ENCODE results near the gene HAL. TPM values are rescaled to one million over a fixed set of nuclear protein-coding genes. Genes with fewer than 3 reads are reported as not detected.
A peak's percentile ranks its signal among the peaks of the same experiment; 100 is the strongest.

HAL gene
- polyA plus RNA-seq, 2 of the 4 experiments (the other 2 are of a cell fraction) = 0.22 to 0.43 TPM

GRCh38 chr12:95942524-95943329 is 53.4 kb downstream of the HAL start, which contains the start of gene CCDC38 (continued):
- 0 out of 2 replicates have a peak, but pooled peaks have one; percentile 43 for TF ChIP-seq TP53 (CRISPR knock-in tag; IDR thresholded peaks at IDR 0.05)
- TF ChIP-seq POLR2A (IDR thresholded peaks at IDR 0.05; ENCODE audit: low read length) = peak; percentile 79
- no peak for TF ChIP-seq EHMT2 (IDR thresholded peaks at IDR 0.05; ENCODE audit: low read depth)
- no peak for TF ChIP-seq MYC (IDR thresholded peaks at IDR 0.05; ENCODE audit: borderline replicate concordance, low read length)
- TF ChIP-seq RARB (CRISPR knock-in tag; IDR thresholded peaks at IDR 0.05) = no peak
- no peak for TF ChIP-seq ZNF302 (CRISPR knock-in tag; IDR thresholded peaks at IDR 0.05)
- TF ChIP-seq JUNB (IDR thresholded peaks at IDR 0.05) = no peak
- TF ChIP-seq CHD2 (IDR thresholded peaks at IDR 0.05; ENCODE audit: low read length, partially characterized antibody) = no peak
- no peak for TF ChIP-seq ESRRA (IDR thresholded peaks at IDR 0.05; ENCODE audit: borderline replicate concordance, low read length)
- no peak for TF ChIP-seq REST (IDR thresholded peaks at IDR 0.05)
- TF ChIP-seq CBX8 (IDR thresholded peaks at IDR 0.05) = no peak
- TF ChIP-seq RNF2 (IDR thresholded peaks at IDR 0.05; ENCODE audit: borderline replicate concordance, low read depth) = no peak
- TF ChIP-seq ZC3H11A (IDR thresholded peaks at IDR 0.05) = no peak
- no peak for TF ChIP-seq MAFK (IDR thresholded peaks at IDR 0.05; ENCODE audit: partially characterized antibody)
- TF ChIP-seq HEYL (CRISPR knock-in tag; IDR thresholded peaks at IDR 0.05) = no peak
- no peak for TF ChIP-seq HOXA7 (CRISPR knock-in tag; IDR thresholded peaks at IDR 0.05)
- peak; percentile 58; the same call in 1 of the 2 replicates for TF ChIP-seq HMGXB4 (CRISPR knock-in tag; IDR thresholded peaks at IDR 0.05; ENCODE audit: borderline replicate concordance)
- peak; percentile 77 to 91; a peak in 4 of 5 replicates for TF ChIP-seq JUN (IDR thresholded peaks at IDR 0.05)
- no peak for TF ChIP-seq EP300 (IDR thresholded peaks at IDR 0.05)
- TF ChIP-seq NPAS2 (CRISPR knock-in tag; IDR thresholded peaks at IDR 0.05; ENCODE audit: borderline replicate concordance) = no peak
- TF ChIP-seq CHD4 (IDR thresholded peaks at IDR 0.05; ENCODE audit: borderline replicate concordance) = no peak
- peak in 1 of 2 experiments; percentile 18; a peak in 1 of 4 replicates for TF ChIP-seq CEBPB (IDR thresholded peaks at IDR 0.05)
- TF ChIP-seq FOSL2 (IDR thresholded peaks at IDR 0.05) = no peak
- no peak for TF ChIP-seq FOSL2 (CRISPR knock-in tag; IDR thresholded peaks at IDR 0.05)
- TF ChIP-seq NR3C1 (IDR thresholded peaks at IDR 0.05) = no peak
- TF ChIP-seq HDAC2 (IDR thresholded peaks at IDR 0.05) = no peak
- peak; percentile 48; the same call in 1 of the 2 replicates for TF ChIP-seq E2F6 (IDR thresholded peaks at IDR 0.05; ENCODE audit: borderline replicate concordance, low read depth)
- TF ChIP-seq HOXB13 (CRISPR knock-in tag; IDR thresholded peaks at IDR 0.05; ENCODE audit: low read depth) = no peak
- peak; percentile 55; the same call in 1 of the 2 replicates for TF ChIP-seq MAX (IDR thresholded peaks at IDR 0.05)
- no peak for TF ChIP-seq FOXS1 (CRISPR knock-in tag; IDR thresholded peaks at IDR 0.05)
- no peak for TF ChIP-seq ELK1 (IDR thresholded peaks at IDR 0.05; ENCODE audit: low read depth, low read length)
- TF ChIP-seq RFX5 (IDR thresholded peaks at IDR 0.05) = no peak
- TF ChIP-seq SREBF2 (IDR thresholded peaks at IDR 0.05) = no peak
- no peak; a peak in 1 of 5 replicates for TF ChIP-seq RAD21 (conservative IDR thresholded peaks at IDR 0.05 in 1 of 2, IDR thresholded peaks at IDR 0.05 in 1 of 2)
- TF ChIP-seq HOXB5 (CRISPR knock-in tag; IDR thresholded peaks at IDR 0.05) = no peak
- 0 out of 2 replicates have a peak, but pooled peaks have one; percentile 26 for TF ChIP-seq PBX3 (IDR thresholded peaks at IDR 0.05)

Measured in A549 (cell line).